GM18951 (cell line): ENCODE measurements around the gene ASXL3.

Experiments
- POLR2A ChIP-seq: IDR thresholded peaks from 4 replicates; pipeline ENCODE4 v1.6.1; 2011; ENCODE audit warnings: mild to moderate bottlenecking; ENCODE audit not compliant: insufficient read length, insufficient read depth; ENCODE audit errors: extremely low read depth
- in situ Hi-C: fragments of 300-500 bp; cut with MboI; formaldehyde crosslinking; loops from one replicate; pipeline ENCODE4 v1.12.0; 2022; ENCODE audit warnings: low sequenced_read_pairs, mixed read lengths, inconsistent platforms; ENCODE audit not compliant: unreplicated experiment

Gene ASXL3

DNA sequence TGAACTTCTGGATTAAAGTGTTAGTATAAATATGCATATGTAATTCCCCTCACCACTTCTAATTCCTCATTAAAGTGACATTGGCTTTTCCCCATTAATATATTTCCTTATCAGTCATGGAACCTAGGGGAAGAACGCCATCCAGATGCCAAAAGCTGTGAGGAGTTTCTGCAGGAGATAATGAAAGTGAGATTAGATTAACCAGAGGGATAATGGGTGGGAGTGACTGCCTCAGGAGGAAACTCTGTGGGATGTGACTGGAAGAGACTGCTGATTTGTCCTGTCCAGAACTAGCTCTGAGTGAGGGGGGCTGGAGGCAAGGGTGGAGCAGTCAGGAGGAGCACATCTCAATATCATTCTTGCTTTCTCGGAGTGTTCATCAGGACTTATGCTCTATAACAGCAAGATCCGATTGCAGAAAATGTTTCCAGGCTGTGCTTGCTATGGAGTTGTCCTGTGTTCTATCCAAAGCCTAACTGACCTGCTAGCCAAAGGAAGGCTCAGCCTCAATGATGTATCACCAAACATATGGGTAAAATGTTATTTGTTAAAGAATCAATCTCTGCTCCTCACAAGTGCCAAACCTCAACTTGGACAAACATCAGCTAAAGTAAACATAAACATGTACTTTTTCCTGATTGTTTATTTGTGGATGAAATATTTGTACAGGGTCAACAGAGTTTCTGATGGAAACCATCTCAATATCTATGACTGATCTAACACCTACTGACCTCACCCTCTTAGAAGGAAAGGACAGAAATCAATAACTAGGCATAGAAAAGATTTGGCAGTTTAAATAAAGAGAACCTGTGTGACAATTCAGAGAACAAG lies 118.5 kb downstream of the ASXL3 start:
- in situ Hi-C loops = no loop called here
- no peak for TF ChIP-seq POLR2A

DNA sequence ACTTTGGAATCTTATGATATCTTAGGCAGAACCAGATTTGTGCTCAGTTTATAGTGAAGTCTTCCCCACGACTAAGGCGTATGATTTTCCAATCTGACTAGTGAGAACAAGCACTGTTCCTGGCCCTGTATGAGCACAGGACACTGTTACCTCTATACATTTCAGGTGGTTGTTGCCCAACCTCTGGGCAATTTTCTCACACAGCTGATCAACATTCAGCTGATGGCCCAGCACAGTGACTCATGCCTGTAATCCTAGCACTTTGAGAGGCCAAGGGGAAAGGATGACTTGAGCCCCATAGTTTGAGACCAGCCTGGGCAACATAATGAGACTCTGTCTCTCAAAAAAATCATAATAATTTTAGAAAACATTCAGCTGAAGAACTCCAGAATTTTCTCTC lies 119.5 kb downstream of the ASXL3 start:
- TF ChIP-seq POLR2A = no peak
- in situ Hi-C loops = no loop called here

DNA sequence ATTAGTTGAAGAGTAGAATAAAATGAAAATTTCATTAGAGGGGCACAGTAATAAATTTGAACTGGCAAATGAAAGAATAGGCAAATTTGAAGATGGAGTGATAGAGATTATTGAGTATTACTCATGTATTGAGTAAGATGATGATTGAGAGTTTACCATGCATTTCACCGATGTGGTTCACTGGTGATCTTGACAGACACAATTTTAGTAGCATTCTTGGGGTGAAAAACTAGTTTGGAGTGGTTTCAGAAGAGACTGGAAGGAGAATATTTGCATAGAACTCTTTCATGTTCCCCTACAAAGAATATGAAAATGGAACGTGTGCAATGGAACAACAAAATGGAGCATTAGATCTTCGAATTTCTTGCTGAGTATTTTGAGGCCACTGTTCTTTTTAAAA lies 121.4 kb downstream of the ASXL3 start:
- in situ Hi-C loops = no loop called here
- TF ChIP-seq POLR2A = no peak

DNA sequence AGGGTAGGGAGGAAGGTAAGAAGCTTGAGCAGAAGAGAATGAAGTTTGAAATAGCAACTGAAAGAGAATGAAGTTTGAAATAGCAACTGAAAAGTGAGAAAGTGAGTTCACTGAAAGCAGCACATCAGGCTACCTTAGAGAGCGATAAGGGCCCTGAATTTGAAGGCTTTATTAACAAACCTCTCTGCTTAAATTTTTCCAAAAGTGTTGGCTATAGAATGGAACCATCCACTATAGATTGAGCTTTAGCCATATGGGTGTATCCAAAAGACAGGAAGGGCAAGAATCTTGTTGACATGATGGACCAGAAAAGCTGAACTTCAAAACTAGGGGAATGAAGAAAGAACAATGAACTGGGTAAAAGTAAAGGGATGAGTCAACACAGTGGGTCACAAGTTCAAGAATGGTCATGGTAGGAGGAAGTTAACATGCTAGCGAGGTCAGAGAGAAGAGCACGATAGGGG lies 122.5 kb downstream of the ASXL3 start:
- no peak for TF ChIP-seq POLR2A
- in situ Hi-C loops = no loop called here

DNA sequence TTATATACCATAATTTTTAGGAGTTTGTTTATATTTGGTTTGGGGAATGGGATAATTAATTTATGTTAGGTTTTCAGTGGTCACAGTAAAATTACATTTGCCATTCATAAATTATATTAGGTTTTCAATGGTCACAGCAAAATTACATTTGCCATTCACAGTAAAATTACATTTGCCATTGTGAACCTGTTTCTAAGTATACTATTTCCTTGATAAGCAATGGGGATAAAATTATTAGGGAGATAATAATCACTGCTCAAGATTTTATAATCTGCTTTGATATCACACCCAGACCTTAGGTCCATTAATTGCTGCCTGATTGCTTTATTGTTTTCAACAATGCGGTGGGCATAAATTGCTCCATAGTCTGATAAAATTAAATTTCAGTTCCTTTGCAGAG lies 124.6 kb downstream of the ASXL3 start:
- in situ Hi-C loops = no loop called here
- no peak for TF ChIP-seq POLR2A

DNA sequence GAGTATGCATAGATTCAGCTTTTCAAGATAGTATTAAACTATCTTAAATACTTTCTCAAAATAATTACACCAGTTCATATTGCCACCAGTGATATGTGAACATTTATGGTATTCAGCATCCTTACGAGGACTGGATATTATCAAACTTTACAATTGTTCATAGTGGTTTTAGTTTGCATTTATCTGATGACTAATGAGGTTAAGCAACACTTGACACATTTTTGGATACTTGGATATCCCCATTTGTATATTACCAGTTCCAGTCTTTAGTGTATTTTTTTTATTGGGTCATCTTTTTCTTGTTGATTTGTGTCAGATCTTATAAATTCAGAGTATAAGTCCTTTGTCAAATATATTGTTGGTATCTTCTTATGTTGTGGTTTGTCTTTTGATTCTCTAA lies 128.4 kb downstream of the ASXL3 start:
- TF ChIP-seq POLR2A = no peak
- in situ Hi-C loops = no loop called here

DNA sequence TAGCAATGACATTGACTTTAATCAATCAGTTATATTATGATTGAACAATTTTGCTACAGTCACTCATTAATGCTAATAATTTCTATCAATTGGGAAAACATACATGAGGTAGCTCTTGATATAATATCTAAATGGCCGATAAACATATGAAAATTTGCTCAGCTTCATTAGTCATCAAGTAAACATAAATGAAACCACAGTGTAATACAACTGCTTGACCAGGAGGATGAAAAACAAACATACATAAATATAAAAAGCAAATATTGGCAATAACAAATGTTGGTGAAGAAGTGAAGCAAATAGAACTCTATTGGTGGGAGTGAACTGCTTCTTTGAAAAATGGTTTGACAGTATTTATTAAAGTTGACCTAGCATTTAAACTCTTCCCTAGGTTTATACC lies 130.9 kb downstream of the ASXL3 start:
- TF ChIP-seq POLR2A = no peak
- in situ Hi-C loops = no loop called here

DNA sequence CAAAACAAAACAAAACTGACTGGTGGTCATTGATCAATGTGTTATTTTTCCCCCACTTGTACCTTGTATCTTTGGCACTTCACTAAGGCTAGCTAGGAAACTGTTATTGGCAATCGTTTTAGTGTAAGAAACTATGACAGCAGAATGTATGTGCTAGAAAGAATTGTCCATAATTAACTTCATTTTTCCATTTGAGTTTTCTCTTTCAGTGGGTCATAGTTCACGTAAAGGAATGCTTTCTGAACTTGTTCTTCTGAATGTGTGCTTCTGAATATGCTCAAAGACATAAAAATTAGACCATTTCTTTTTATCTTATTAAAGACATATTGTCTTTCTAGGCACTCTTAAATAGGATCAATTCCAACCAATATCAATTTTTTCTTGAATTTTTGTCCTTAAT lies 132.2 kb downstream of the ASXL3 start:
- in situ Hi-C loops = no loop called here

DNA sequence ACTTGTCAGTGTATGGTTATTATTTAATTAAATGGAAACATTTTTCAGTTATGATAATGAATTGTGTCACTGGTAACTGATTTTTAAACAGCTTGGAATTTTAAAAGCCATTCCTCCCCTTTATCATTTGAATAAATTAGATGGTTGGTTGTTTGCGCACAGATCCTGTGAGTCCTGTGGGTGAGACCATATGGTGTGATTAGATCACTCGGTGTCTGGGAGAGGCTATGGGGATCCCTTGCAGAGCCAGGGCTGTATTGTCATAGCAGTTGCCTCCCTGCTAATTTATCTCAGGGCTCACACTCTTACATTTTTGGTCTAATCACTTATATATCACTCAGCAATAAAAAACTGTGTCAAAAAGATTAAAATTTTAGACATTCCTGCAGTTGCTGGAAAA lies 133.5 kb downstream of the ASXL3 start:
- no peak for TF ChIP-seq POLR2A
- in situ Hi-C loops = no loop called here

More for the DNA sequence above, 132.2 kb downstream of the ASXL3 start:
- no peak for TF ChIP-seq POLR2A

DNA sequence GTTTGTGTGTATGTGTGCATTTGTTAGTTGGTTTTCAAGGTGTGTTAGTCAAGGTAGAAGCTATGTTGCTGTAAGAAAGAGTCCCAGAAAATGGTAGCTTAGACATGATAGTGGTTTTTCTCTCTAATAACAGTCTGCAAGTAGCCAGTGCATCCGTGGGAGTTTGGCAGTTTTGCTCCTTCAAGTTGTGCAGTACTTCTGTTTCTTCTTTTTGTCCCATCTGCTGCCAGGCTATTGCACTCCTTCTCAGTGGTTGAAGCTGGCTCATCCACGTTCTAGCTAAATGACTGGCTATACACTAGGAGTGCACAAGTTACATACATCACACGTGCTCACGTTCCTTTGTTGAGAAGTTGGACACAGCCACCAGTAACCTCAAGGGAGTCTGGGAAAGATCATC lies 134.7 kb downstream of the ASXL3 start:
- in situ Hi-C loops = no loop called here
- TF ChIP-seq POLR2A = no peak

DNA sequence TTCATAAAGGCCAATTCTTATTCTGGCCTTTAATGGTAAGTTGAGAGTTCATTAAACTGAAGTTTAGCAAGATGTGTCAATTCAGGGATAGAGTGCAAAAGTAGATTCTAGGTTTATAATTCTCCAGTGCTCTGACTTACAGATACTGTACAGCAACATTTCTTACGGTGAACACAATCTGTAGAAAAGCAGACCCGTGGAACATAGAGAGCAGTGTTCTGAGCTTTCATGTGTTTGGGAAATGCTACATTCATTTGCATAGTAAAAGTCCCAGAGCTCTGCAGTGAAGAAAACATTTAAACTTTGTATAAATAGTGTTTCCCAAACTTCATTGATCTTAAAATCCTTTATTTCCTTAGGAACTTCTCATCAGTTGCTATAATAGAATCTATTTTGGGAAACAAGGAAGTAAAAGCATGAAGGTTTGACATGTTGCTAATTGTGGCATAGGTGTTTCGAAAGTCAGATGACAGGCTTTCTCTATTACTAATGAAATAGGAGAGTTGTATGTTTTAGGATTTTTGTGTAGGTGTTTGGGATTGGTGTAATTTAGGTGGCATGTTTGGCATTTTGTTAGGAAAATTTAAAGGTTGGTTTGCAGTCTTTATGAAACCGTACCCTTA lies 138.2 kb downstream of the ASXL3 start:
- in situ Hi-C loops = no loop called here

DNA sequence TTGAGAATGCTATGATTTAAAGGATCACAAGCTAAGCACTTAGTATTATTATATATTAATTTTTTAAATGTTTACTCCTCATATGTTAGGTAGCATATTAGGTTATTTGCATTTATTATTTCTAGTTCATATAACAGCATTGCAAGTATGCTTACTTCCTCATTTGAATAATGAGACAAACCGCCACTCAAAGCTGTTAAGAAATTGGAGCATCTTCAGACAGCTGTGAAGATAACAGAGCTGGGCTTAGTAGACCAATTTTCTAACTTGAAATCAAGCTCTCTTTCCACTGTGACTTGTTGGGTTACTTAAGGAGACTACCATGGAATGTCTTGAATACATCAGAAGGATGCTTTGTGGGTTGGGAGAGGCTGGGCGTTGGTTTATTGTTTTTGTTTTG lies 139.3 kb downstream of the ASXL3 start:
- in situ Hi-C loops = no loop called here
- TF ChIP-seq POLR2A = no peak

More for the DNA sequence above, 138.2 kb downstream of the ASXL3 start:
- no peak for TF ChIP-seq POLR2A

DNA sequence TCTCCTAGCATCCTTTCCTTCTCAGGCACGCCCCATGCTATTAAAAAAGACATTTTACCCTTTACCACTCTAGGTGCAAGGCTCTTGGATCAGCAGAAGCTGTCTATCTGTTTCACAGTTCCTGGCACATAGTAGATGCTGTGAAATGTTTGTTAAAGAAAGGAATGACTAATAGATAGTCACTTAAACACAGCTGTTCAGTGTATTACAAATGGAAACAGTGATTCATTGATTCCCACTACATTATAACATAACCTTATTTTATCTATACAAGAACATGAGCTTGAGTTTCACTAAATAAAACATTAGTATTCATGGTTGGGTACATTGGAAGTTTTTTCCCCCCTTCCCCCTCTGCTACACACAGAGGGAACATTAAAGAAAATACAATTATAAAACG lies 142.1 kb downstream of the ASXL3 start:
- TF ChIP-seq POLR2A = no peak
- in situ Hi-C loops = no loop called here

DNA sequence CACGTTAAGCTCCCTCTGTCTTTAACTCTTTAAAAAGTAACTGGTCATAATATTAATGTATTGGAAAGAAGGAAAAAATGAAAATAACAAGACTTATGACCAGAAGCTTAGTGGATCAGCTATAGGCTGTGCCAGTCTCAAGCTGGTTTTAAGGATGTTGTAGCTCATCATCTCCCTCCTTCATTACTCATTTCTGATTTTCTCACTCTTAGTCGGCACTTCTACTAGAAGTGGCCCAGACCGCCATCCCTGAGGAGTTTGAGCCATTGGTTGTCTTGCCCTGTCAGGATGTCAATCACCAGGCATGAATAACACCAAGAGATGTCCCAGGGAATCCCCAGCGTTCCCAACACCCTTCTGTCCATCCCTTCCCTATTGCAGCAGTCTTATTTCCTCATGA lies 151.5 kb downstream of the ASXL3 start:
- TF ChIP-seq POLR2A = no peak
- in situ Hi-C loops = no loop called here
